ENCODE results near the gene YARS1. TPM values are rescaled to one million over a fixed set of nuclear protein-coding genes. Genes with fewer than 3 reads are reported as not detected.

The YARS1 gene
- polyA plus RNA-seq, 2 of the 4 experiments (the other 2 are of a cell fraction): 92.5 to 103 TPM

GRCh38 chr1:32748348-32748747 is 68.8 kb downstream of the YARS1 start:
- ATAC-seq (no peak), FAIRE-seq (no peak), DNase-seq (ENCODE audit: low read depth in 1 of 2, low spot score in 1 of 2) (no peak)
- H3K4me3 ChIP-seq: no peak overlapping the region
- no peak overlapping the region for H3K4me2 ChIP-seq
- peaks cover 17% of the 10 kb centered on the region for H3K4me1 ChIP-seq
- no peaks in the 10 kb centered on the region for H3K9me3 ChIP-seq
- CTCF ChIA-PET: interaction anchor here (1.5 to 1.8 kb wide), 2 partner anchors 11 to 25 kb away, joined by 4 to 8 read pairs; no protein-coding TSS in a partner anchor
- 0 out of 6 replicates have a peak overlapping the region, but pooled peaks of 1 of the 2 experiments have one; percentile 9 for H3K27ac ChIP-seq
- TF ChIP-seq CTCF (IDR thresholded peaks at IDR 0.05) (no peak), MAX (IDR thresholded peaks at IDR 0.05) (no peak), MAZ (IDR thresholded peaks at IDR 0.05; ENCODE audit: borderline replicate concordance, low read depth, low read length) (no peak), FOSL2 (IDR thresholded peaks at IDR 0.05) (no peak), FOSL2 (CRISPR knock-in tag; IDR thresholded peaks at IDR 0.05) (no peak), ELK1 (IDR thresholded peaks at IDR 0.05; ENCODE audit: low read depth, low read length) (no peak), RCOR1 (IDR thresholded peaks at IDR 0.05; ENCODE audit: low read depth, low read length) (no peak), ESRRA (IDR thresholded peaks at IDR 0.05; ENCODE audit: borderline replicate concordance, low read length) (no peak), TFCP2L1 (CRISPR knock-in tag; IDR thresholded peaks at IDR 0.05) (no peak), ZFP36 (IDR thresholded peaks at IDR 0.05; ENCODE audit: borderline replicate concordance, partially characterized antibody) (no peak), RNF2 (IDR thresholded peaks at IDR 0.05; ENCODE audit: borderline replicate concordance, low read depth) (no peak), FOXS1 (CRISPR knock-in tag; IDR thresholded peaks at IDR 0.05) (no peak), KDM5A (IDR thresholded peaks at IDR 0.05) (no peak), GATA3 (IDR thresholded peaks at IDR 0.05; ENCODE audit: borderline replicate concordance) (no peak), PHF8 (IDR thresholded peaks at IDR 0.05; ENCODE audit: borderline replicate concordance, low read depth) (no peak), CBX8 (IDR thresholded peaks at IDR 0.05) (no peak), EHMT2 (IDR thresholded peaks at IDR 0.05; ENCODE audit: low read depth) (no peak)
- TF ChIP-seq, protein P1, sequence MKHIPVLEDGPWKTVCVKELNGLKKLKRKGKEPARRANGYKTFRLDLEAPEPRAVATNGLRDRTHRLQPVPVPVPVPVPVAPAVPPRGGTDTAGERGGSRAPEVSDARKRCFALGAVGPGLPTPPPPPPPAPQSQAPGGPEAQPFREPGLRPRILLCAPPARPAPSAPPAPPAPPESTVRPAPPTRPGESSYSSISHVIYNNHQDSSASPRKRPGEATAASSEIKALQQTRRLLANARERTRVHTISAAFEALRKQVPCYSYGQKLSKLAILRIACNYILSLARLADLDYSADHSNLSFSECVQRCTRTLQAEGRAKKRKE (CRISPR knock-in tag; IDR thresholded peaks at IDR 0.05; ENCODE audit: low read depth): no peak
- TF ChIP-seq, protein P2, sequence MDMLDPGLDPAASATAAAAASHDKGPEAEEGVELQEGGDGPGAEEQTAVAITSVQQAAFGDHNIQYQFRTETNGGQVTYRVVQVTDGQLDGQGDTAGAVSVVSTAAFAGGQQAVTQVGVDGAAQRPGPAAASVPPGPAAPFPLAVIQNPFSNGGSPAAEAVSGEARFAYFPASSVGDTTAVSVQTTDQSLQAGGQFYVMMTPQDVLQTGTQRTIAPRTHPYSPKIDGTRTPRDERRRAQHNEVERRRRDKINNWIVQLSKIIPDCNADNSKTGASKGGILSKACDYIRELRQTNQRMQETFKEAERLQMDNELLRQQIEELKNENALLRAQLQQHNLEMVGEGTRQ (IDR thresholded peaks at IDR 0.05): no peak
- POLR2A ChIA-PET: no interaction called here
- WGBS (ENCODE audit: missing lambda C conversion rate): 93% methylated on average over 4 of the region's 4 CpGs

DNA sequence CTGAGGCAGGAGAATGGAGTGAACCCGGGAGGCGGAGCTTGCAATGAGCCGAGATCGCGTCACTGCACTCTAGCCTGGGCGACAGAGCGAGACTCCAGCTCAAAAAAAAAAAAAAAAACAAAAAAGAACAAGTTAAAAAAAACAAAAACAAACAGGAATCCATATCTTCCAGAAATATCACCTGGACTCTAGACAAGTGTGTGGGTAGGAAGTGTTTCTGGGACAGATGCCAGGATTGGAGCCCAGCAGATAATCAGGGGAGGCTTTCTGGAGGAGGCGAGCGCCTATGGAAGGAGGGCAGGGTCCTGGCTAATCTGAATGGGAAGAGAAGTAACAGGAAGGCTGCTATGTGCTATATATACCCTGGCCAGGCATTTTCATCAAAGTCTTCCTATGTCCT is 71.0 kb downstream of the YARS1 start:
- H3K4me2 ChIP-seq: no peak overlapping the region
- no peaks in the 10 kb centered on the region for H3K9me3 ChIP-seq
- no peak overlapping the region for H3K4me3 ChIP-seq
- peaks cover 25% of the 10 kb centered on the region for H3K4me1 ChIP-seq
- ChIA-PET POLR2A (interaction anchor here (0.6 kb wide), 2 partner anchors 11 to 32 kb away, joined by 3 read pairs; no protein-coding TSS in a partner anchor), CTCF (interaction anchor here (0.6 to 1.8 kb wide), 3 partner anchors 34 to 130 kb away, joined by 4 to 5 read pairs (median 4); no protein-coding TSS in a partner anchor)
- DNase-seq (ENCODE audit: low read depth in 1 of 2, low spot score in 1 of 2) (no peak), ATAC-seq (no peak), FAIRE-seq (no peak)
- no peak for TF ChIP-seq CEBPB (IDR thresholded peaks at IDR 0.05)
- TF ChIP-seq ZFP36 (IDR thresholded peaks at IDR 0.05; ENCODE audit: borderline replicate concordance, partially characterized antibody): peak; percentile 33
- H3K27ac ChIP-seq: no peak overlapping the region; a peak in 1 of 6 replicates
- 93% methylated on average over 9 of the region's 9 CpGs for WGBS (ENCODE audit: missing lambda C conversion rate)

All from A549 (cell line).